Activated naive CD8-positive, alpha-beta T cell treated with anti-CD3 and anti-CD28 coated beads for 36 hours (primary cell): ENCODE results near the gene SLC13A2. TPM values are rescaled to one million over a fixed set of nuclear protein-coding genes. Genes with fewer than 3 reads are reported as not detected.
A peak's percentile ranks its signal among the peaks of the same experiment; 100 is the strongest.

Source experiments
- DNase-seq: peaks from one replicate; pipeline ENCODE4 v3.0.0; 2021
- H3K27ac Mint-ChIP-seq: one replicate; pipeline ENCODE4 v1.8.0; 2022; ENCODE audit warnings: mild to moderate bottlenecking, moderate library complexity, mixed read lengths
- H3K27me3 Mint-ChIP-seq: one replicate; pipeline ENCODE4 v1.8.0; 2022; ENCODE audit warnings: mild to moderate bottlenecking, mixed read lengths
- H3K36me3 Mint-ChIP-seq: one replicate; pipeline ENCODE4 v1.8.0; 2021; ENCODE audit warnings: mild to moderate bottlenecking, mixed read lengths
- H3K4me1 Mint-ChIP-seq: one replicate; pipeline ENCODE4 v1.8.0; 2021; ENCODE audit warnings: mixed read lengths
- H3K4me3 Mint-ChIP-seq: one replicate; pipeline ENCODE4 v1.8.0; 2022; ENCODE audit warnings: mild to moderate bottlenecking, moderate library complexity, mixed read lengths
- H3K9me3 Mint-ChIP-seq: one replicate; pipeline ENCODE4 v1.8.0; 2022; ENCODE audit warnings: mixed read lengths
- total RNA-seq, 2 experiments: library from RNA; stranded (reverse); gene quantifications; one replicate each; pipeline ENCODE4 v1.2.3, GENCODE V29; 2021

SLC13A2 gene
- total RNA-seq, 2 experiments from 2014 or later, result not detected

- no peak for DNase-seq
- no peaks in the 10 kb centered on the region for H3K9me3 Mint-ChIP-seq
- H3K27me3 Mint-ChIP-seq, result no peaks in the 10 kb centered on the region
- H3K4me3 Mint-ChIP-seq, result no peak overlapping the region
- peaks cover 5% of the 10 kb centered on the region for H3K36me3 Mint-ChIP-seq
- H3K4me1 Mint-ChIP-seq, result peaks cover 25% of the 10 kb centered on the region
- no peak overlapping the region for H3K27ac Mint-ChIP-seq
Observed at GRCh38 chr17:28545141-28545503, 71.7 kb downstream of the SLC13A2 start.

DNA sequence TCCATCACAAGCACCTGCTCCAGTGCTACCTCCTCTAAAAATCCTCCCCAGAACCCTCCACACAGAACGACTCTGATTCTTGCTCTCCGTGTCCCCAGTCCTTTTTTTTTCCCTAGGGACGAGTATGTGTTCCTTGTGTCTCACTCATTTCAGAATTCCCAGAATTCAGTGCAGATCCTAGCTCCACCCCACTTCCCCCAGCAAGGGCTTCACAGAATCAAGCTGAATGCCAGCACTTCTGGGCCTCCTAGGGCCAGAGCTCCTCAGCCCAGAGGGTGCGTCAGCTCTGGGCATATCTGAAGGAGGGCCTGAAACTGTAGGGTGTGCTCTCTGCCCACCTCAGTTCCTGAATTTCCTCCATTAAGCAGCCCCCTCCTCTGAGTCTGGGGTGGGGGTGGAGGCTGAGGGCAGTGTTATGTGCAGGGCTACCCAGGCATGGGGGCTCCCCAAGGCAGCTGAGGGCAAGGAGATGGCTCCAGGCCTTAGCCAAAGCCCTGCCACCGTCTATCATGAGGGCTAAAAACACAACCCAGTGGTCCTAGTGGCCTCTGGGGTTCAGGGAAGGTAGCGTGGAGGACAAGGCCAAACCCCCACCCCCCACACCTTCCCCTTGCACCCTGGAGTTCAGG lies 72.5 kb downstream of the SLC13A2 start:
- Mint-ChIP-seq H3K27me3 (no peaks in the 10 kb centered on the region), H3K36me3 (peaks cover 5% of the 10 kb centered on the region), H3K4me3 (no peak overlapping the region), H3K27ac (no peak overlapping the region), H3K4me1 (peaks cover 32% of the 10 kb centered on the region), H3K9me3 (no peaks in the 10 kb centered on the region)
- DNase-seq, result no peak

DNA sequence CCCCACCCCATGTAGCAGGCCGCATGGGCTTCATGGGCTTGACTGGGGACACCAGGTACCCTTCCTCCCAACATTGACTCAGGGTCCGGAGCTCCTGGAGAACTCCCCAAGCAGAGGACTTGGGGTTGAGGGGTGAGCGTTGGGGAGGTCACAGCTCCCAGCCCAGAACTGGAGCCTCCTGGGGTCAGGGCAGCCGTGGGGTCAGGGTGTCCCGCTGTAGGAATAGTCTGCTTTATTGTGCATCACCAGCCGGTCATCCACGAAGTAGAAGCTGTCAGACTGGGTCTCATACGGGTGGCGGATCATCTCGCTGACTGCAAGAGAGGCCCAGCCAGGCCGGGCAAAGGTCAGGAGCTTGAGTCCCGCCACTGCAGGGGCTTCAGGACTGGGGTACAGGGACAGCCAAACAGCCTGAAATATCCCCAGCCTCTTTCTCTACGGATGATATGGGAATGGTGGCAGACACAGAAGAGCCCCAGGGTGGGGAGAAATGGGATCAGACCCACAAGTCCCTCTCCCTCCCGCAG lies 73.7 kb downstream of the SLC13A2 start:
- H3K9me3 Mint-ChIP-seq, result no peaks in the 10 kb centered on the region
- H3K4me1 Mint-ChIP-seq, result peaks cover 39% of the 10 kb centered on the region
- DNase-seq, result no peak
- H3K4me3 Mint-ChIP-seq, result no peak overlapping the region
- H3K27me3 Mint-ChIP-seq, result no peaks in the 10 kb centered on the region
- H3K27ac Mint-ChIP-seq, result peak overlapping the region; percentile 80
- H3K36me3 Mint-ChIP-seq, result peaks cover 5% of the 10 kb centered on the region

Other genes starting within 250 kb of the SLC13A2 start
- 10 to 100 TPM; 58.1 to 58.2 TPM for gene TMEM97, start 154.4 kb upstream of the SLC13A2 start, total RNA-seq
- 10 to 100 TPM; 17.0 to 21.4 TPM for gene IFT20, start 138.2 kb upstream of the SLC13A2 start, total RNA-seq
- gene TNFAIP1, start 137.9 kb upstream of the SLC13A2 start, total RNA-seq, result 10 to 100 TPM; 22.2 to 23.2 TPM
- 100 to 1,000 TPM; 125 to 126 TPM for gene POLDIP2, start 116.1 kb upstream of the SLC13A2 start, total RNA-seq
- gene SEBOX, start 108.4 kb upstream of the SLC13A2 start, total RNA-seq, result not detected
- under 1 TPM; 0.22 to 0.35 TPM for gene VTN, start 103.3 kb upstream of the SLC13A2 start, total RNA-seq
- 10 to 100 TPM; 25.7 to 29.0 TPM for gene SARM1, start 102.0 kb upstream of the SLC13A2 start, total RNA-seq
- gene SLC46A1, start 67.4 kb upstream of the SLC13A2 start, total RNA-seq, result 1 to 10 TPM; 5.2 to 6.1 TPM
- not detected for gene FOXN1, start 32.7 kb downstream of the SLC13A2 start, total RNA-seq
- 10 to 100 TPM; 31.5 to 34.3 TPM for gene UNC119, start 79.0 kb downstream of the SLC13A2 start, total RNA-seq
- gene PIGS, start 97.9 kb downstream of the SLC13A2 start, total RNA-seq, result 10 to 100 TPM; 41.5 to 42.5 TPM
- 10 to 100 TPM; 85.6 to 85.8 TPM for gene ALDOC, start 103.3 kb downstream of the SLC13A2 start, total RNA-seq
- 100 to 1,000 TPM; 111 to 122 TPM for gene SPAG5, start 125.4 kb downstream of the SLC13A2 start, total RNA-seq
- gene RSKR, start 140.5 kb downstream of the SLC13A2 start, total RNA-seq, result 10 to 100 TPM; 14.3 to 17.8 TPM
- 100 to 1,000 TPM; 174 to 180 TPM for gene BLTP2, start 171.5 kb downstream of the SLC13A2 start, total RNA-seq
- gene SDF2, start 188.3 kb downstream of the SLC13A2 start, total RNA-seq, result 10 to 100 TPM; 36.8 to 37.2 TPM
- 10 to 100 TPM; 77.0 to 77.9 TPM for gene SUPT6H, start 188.6 kb downstream of the SLC13A2 start, total RNA-seq
- 1 to 10 TPM; 3.1 to 3.9 TPM for gene PROCA1, start 238.2 kb downstream of the SLC13A2 start, total RNA-seq
- gene RAB34, start 244.2 kb downstream of the SLC13A2 start, total RNA-seq, result 1 to 10 TPM; 7.6 to 8.2 TPM
- gene RPL23A, start 246.3 kb downstream of the SLC13A2 start, total RNA-seq, result 1,000 to 10,000 TPM; 2,447 to 2,533 TPM